Thoracic aorta (tissue), 2 donors: ENCODE results near the gene TBC1D4. TPM values are rescaled to one million over a fixed set of nuclear protein-coding genes. Genes with fewer than 3 reads are reported as not detected.

Experiments
- ATAC-seq: fragments of 150-250 bp; one replicate; pipeline ENCODE4 v1.8.0; 2017; ENCODE audit warnings: low read depth; ENCODE audit not compliant: insufficient number of reproducible peaks, low FRiP score
- DNase-seq: peaks from one replicate; pipeline ENCODE4 v3.0.0-alpha.2; 2020; ENCODE audit warnings: low spot score
- H3K27ac ChIP-seq, 2 donors: fragments of 200-600 bp; sonication (generic); 1 replicate in 1 of 2; 2 replicates in 1 of 2; pipeline ENCODE4 v1.5.1; 2016; ENCODE audit warnings: mild to moderate bottlenecking in 2 of 2, moderate library complexity in 2 of 2
- H3K27me3 ChIP-seq: fragments of 200-600 bp; sonication (generic); replicated peaks from 2 replicates; pipeline ENCODE4 v1.6.0; 2016; ENCODE audit warnings: mild to moderate bottlenecking; ENCODE audit not compliant: insufficient read depth
- H3K36me3 ChIP-seq: fragments of 200-600 bp; sonication (generic); one replicate; pipeline ENCODE4 v1.5.1; 2016
- H3K4me1 ChIP-seq, 2 donors: fragments of 200-600 bp; sonication (generic); 1 replicate in 1 of 2; 2 replicates in 1 of 2; pipeline versions ENCODE4 v1.5.1 to v1.6.0; 2016; ENCODE audit warnings: low read depth in 2 of 2, mild to moderate bottlenecking in 1 of 2; ENCODE audit not compliant: control insufficient read depth in 1 of 2
- H3K4me3 ChIP-seq: fragments of 200-600 bp; sonication (generic); 2 replicates; pipeline ENCODE4 v1.5.1; 2016; ENCODE audit warnings: mild to moderate bottlenecking
- H3K9me3 ChIP-seq: fragments of 200-600 bp; sonication (generic); 2 replicates; pipeline ENCODE4 v1.5.1; 2016
- CTCF ChIP-seq: fragments of 200-600 bp; sonication (generic); IDR thresholded peaks from one replicate; pipeline ENCODE4 v1.5.1; 2019; ENCODE audit warnings: antibody characterized with exemption
- total RNA-seq, 2 donors: library from RNA; depleted of rRNA; stranded (reverse); fragments of >200 nt; gene quantifications; one replicate each; pipeline versions ENCODE4 v1.1.0 to v1.2.3, GENCODE V29; 2016

Gene TBC1D4
- total RNA-seq, 2 donors from 2014 or later, result 15.8 to 20.3 TPM

- no peak for ATAC-seq
Measured at GRCh38 chr13:75468602-75469001, 13.4 kb downstream of the TBC1D4 start.

GRCh38 chr13:75468098-75468497 lies 13.9 kb downstream of the TBC1D4 start:
- no peak overlapping the region for H3K27ac ChIP-seq
- no peak for DNase-seq
- no peak overlapping the region for H3K4me3 ChIP-seq
- H3K36me3 ChIP-seq, result no peaks in the 10 kb centered on the region
- H3K27me3 ChIP-seq, result no peaks in the 10 kb centered on the region
- ATAC-seq, result no peak
- peaks cover 0 to 6% of the 10 kb centered on the region in 2 donors for H3K4me1 ChIP-seq
- TF ChIP-seq CTCF, result no peak
- H3K9me3 ChIP-seq, result no peaks in the 10 kb centered on the region

More at GRCh38 chr13:75468602-75469001, 13.4 kb downstream of the TBC1D4 start:
- peaks cover 3 to 11% of the 10 kb centered on the region in 2 donors for H3K4me1 ChIP-seq
- no peak for DNase-seq
- TF ChIP-seq CTCF, result no peak
- H3K27me3 ChIP-seq, result no peaks in the 10 kb centered on the region
- H3K27ac ChIP-seq, result no peak overlapping the region
- no peaks in the 10 kb centered on the region for H3K36me3 ChIP-seq
- no peak overlapping the region for H3K4me3 ChIP-seq
- no peaks in the 10 kb centered on the region for H3K9me3 ChIP-seq

- DNase-seq (no peak), ATAC-seq (no peak)
- no peak for TF ChIP-seq CTCF
- Histone ChIP-seq H3K4me3 (no peak overlapping the region), H3K9me3 (no peaks in the 10 kb centered on the region), H3K36me3 (no peaks in the 10 kb centered on the region), H3K27ac (no peak overlapping the region), H3K4me1 (no peaks in the 10 kb centered on the region), H3K27me3 (no peaks in the 10 kb centered on the region)
Measured at GRCh38 chr13:75467040-75467728, 14.8 kb downstream of the TBC1D4 start.

GRCh38 chr13:75465236-75465635 lies 16.7 kb downstream of the TBC1D4 start:
- H3K9me3 ChIP-seq, result no peaks in the 10 kb centered on the region
- DNase-seq (no peak), ATAC-seq (no peak)
- no peaks in the 10 kb centered on the region for H3K36me3 ChIP-seq
- H3K27ac ChIP-seq, result no peak overlapping the region
- no peak for TF ChIP-seq CTCF
- no peak overlapping the region for H3K4me3 ChIP-seq
- no peaks in the 10 kb centered on the region for H3K27me3 ChIP-seq
- H3K4me1 ChIP-seq, result no peaks in the 10 kb centered on the region

- ATAC-seq, result no peak
- no peak overlapping the region for H3K27ac ChIP-seq
- no peak overlapping the region for H3K4me3 ChIP-seq
- H3K27me3 ChIP-seq, result no peaks in the 10 kb centered on the region
- no peak for TF ChIP-seq CTCF
- H3K4me1 ChIP-seq, result no peaks in the 10 kb centered on the region
- no peaks in the 10 kb centered on the region for H3K36me3 ChIP-seq
- H3K9me3 ChIP-seq, result no peaks in the 10 kb centered on the region
- no peak for DNase-seq
Measured at GRCh38 chr13:75461314-75461713, 20.7 kb downstream of the TBC1D4 start.
